CD1c-positive myeloid dendritic cell (primary cell): ENCODE data around the gene P2RX3.
"Not testable (repeated sequence)": the region's sequence is repeated elsewhere in the genome, so short reads cannot be mapped to it uniquely, and the experiment has no call there.

Experiments used
- DNase-seq: peaks from one replicate; pipeline ENCODE4 v3.0.0-alpha.2; 2016; ENCODE audit errors: extremely low spot score

The P2RX3 gene

GRCh38 chr11:57338142-57338541 is at the start of gene P2RX3:
Gene P2RX3 (plus strand): TSS chr11:57338352. CDS start chr11:57338551, 199 bp downstream.
- no peak for DNase-seq

GRCh38 chr11:57288771-57289579 is 49.2 kb upstream of the P2RX3 start:
- no peak for DNase-seq

- no peak for DNase-seq
These were observed 47.9 kb upstream of the P2RX3 start for GRCh38 chr11:57290288-57290687.

DNA sequence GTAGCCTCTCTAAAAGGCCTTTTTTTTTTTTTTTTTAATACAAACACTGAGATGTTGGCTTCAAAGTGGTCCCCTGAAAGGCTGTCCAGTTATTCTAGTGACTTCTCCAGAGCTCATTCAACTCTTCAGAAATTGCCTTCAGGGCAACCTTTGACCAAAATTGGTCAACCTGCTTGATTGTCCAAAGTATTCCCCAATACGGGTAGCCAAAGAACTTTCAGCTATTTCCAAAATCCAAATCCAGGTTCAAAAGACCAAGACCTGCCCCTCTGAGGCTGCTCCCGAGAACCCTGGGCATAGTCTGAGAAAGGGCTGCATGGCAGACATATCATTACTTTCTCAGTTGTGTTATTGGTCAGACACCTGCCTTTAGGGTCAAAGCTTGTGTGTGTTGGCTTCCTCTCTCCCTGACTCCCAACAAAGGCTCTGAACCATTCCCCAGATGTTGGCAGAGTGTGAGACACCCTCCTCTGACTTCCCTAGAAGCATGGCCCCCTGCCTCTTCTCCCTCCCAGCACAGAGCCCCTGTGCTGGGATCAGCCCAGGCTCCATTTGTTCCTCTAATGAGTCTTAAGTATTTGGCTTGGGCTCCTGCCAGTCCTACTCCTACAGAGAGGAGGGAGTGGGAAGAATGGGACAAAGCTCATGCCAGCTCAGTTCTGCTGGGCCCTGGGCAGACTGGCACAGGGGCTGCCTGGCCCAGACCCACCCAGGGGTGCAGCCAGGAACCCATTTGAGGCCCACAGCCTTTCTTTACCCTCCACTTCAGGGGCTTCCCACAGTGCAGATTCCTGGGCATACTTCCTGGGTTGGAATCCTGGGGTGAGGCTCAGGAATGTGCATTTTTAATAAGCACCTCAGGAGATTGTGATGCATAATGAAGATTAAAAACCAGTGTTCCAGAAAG is 43.7 kb upstream of the P2RX3 start:
- no peak for DNase-seq

DNA sequence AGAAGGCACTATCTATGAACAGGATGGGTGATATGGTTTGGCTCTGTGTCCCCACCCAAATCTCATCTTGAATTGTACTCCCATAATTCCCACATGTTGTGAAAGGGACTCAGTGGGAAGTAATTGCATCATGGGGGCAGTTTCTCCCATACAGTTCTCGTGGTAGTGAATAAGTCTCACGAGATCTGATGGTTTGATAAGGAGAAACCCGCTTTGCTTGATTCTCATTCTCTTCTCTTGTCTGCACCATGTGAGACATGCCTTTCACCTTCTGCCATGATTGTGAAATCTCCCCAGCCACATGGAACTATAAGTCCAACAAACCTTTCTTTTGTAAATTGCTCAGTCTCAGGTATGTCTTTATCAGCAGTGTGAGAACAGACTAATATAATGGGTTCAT is 41.9 kb upstream of the P2RX3 start:
- DNase-seq, result not testable (repeated sequence)

- no peak for DNase-seq
These were observed 40.9 kb upstream of the P2RX3 start for GRCh38 chr11:57297221-57297620.

DNA sequence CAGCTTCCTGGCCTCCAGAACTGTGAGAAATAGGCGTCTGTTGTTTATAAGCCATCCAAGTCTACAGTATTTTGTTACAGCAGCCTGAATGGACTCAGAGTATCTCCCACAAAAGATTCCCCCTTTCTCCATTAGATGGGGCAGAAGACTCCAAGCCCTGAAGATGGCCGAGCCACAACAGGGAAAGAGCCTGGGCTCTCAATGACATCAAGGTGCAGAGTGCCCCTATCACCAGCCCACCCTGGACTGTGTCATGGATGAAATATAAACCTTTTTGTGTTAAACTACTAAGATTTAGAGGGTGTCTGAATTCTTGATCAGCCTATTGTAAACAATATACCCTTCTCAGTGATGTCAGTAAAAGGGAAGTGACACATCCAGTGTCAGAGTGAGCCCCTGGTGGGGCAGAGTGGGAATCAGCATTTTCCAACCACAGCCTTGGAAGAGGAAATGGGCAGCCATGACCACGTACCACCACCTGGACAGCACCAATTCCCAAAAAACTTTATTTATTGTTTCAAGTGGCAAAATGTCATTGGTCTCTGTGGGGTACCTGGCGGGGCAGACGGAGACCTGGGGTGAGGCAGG is 38.9 kb upstream of the P2RX3 start:
- DNase-seq, result no peak

DNA sequence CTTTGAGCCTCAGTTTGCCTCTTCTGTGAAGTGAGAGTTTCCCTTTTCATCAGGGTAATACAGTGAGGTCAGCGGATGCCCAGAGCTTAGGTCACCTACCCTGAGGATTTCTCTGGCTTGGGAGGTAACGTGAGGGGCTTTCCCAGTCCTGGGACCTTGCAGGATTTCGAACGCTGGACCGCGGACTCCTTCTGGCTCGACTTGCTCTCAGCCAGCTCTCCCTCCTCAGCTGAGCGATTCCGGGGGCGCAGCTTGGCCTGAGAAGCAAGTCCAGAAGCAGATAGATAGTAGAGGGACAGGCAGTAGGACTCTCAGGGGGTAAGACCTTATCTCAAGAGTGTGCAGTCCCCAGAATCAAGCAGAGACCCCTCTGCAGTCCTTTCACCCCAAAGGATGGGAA is 37.4 kb upstream of the P2RX3 start:
- no peak for DNase-seq

GRCh38 chr11:57301711-57302423 is 36.3 kb upstream of the P2RX3 start:
- no peak for DNase-seq

- no peak for DNase-seq
These were observed 35.7 kb upstream of the P2RX3 start for GRCh38 chr11:57302489-57302888.

GRCh38 chr11:57303280-57303989 is 34.7 kb upstream of the P2RX3 start:
- DNase-seq, result no peak

DNA sequence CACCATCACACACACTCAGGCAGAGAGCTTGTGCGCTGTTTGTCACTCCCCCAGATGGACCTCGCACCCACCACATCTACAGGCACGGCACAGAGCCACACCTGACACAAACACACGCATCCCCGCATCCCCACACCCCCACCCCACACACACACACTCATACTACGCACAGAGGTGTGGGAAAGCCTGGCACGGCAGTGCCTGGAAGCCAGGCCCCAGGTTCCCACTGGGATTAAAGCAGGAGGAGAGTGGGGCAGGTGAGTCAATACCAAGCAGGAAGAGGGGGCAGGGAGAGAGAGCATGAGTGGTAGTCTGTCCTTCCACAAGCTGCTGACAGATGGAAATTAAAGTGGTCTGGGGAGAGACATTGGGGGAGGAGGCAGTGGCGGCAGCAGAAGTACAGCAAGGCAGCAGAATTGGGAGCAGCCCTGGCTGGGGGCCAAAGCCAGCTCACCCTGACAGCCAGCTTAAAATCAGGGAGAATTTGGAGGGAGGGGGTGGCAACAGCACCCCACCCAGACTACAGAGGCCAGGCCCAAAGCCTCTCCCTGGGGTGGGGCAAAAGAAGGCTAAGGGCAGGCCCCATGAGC is 34.1 kb upstream of the P2RX3 start:
- no peak for DNase-seq

GRCh38 chr11:57305523-57305922 is 32.6 kb upstream of the P2RX3 start:
- no peak for DNase-seq

- no peak for DNase-seq
These were observed 31.8 kb upstream of the P2RX3 start for GRCh38 chr11:57306161-57306876.

DNA sequence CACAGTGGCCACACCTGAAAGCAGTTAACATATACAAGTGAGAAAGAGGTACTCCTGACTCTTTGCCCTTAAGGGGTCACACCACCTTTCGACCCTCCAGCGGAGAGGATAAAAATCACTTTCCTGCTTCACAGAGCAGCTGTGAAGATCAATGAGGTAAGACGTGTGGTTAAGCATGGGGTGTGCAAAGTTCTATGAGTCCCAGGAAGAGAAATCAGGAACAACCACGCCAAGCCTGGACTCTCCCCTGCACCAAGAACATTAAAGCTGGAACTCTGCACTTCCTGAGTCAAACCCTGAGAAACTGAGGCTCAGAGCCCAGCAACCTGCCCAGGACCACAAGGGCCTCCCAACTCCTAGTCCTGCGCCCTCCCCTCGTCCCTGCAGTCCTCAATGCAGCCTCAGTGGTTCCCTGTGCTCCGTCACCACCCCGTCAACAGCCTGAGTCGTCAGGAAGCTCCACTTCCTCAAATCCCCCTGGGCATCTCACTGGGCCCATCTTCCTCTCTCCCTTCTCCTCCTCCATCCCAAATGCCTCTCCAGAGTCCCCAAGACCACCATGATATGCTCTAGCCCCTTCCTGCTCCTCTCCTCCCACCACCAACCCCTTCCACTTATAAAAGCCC is 31.1 kb upstream of the P2RX3 start:
- peak; percentile 45 for DNase-seq

DNA sequence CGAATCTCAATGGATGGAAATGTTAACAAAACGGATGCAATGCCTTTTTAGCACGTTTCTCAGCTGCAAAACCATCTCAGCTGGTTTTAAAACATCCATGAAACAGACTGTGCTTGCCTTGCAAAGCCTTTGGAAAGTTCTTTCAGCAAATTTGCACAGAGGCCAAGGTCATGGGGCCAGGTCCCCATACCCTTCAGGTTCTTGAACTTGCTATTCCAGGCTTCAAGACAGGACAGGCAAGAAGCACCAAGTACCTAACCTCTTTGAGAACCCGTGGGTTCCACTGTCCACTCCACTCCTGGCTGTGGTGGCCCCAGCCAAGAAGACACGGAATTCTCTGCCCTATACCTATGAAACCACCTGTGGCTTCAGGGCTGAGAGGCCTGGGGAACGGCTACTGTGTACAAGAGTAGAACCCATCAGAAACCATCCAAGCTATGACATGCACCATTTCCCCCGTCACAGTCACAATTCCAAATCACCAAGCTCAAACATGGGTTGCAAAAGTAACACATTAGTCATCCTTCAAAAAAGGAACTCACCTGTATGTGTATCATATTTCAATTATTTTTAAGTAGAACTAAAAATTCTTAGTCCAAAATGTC is 30.4 kb upstream of the P2RX3 start:
- DNase-seq, result no peak

DNA sequence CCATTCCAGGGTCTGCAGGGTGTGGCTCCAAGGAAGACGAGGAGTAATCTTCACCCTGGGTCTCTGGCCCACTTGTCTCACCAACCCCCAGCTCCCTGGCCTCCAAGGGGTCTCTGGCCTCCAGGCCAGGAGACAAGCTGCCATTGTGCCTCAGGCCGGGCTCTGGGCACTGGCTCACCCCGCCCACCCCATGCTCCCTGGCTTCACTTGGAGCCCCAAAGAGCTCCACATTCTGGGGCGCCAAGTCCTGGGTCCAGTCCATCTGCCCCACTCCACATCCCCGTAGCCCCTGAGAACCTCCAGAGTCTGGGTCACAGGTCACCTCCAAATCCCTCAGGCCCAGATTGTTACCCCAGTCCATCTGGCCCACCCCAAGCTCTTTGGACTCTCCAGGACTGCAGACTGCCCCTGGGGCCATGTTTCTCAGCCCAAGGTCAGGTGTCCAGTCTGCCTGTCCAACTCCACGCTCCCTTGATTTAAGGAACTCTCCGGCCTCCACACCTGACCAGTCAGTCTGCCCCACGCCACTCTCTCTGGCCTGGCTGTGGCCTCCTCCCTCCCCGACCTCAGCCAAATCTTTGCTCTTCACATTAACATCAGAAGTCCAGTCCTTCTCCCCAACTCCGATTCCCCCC is 29.6 kb upstream of the P2RX3 start:
- no peak for DNase-seq
